Astrocyte of the spinal cord (primary cell): ENCODE measurements around the gene P3H4.
A peak's percentile ranks its signal among the peaks of the same experiment; 100 is the strongest.

Experiments used
- DNase-seq: peaks from one replicate; pipeline ENCODE4 v3.0.0; 2011; ENCODE audit warnings: low read depth, low spot score
- H3K4me3 ChIP-seq: 2 replicates; pipeline ENCODE4 v1.5.1; 2011; ENCODE audit warnings: low read depth, mild to moderate bottlenecking, low read length, moderate library complexity
- in situ Hi-C: cut with HindIII; loops from 2 replicates; pipeline ENCODE4 v1.10.0; 2017; ENCODE audit warnings: low sequenced_read_pairs
- TF ChIP-seq, protein P1 (sequence below): IDR thresholded peaks from 2 replicates; pipeline ENCODE4 v1.5.1; 2012; ENCODE audit warnings: low read depth, mild to moderate bottlenecking, low read length, inconsistent platforms

Gene P3H4

DNA sequence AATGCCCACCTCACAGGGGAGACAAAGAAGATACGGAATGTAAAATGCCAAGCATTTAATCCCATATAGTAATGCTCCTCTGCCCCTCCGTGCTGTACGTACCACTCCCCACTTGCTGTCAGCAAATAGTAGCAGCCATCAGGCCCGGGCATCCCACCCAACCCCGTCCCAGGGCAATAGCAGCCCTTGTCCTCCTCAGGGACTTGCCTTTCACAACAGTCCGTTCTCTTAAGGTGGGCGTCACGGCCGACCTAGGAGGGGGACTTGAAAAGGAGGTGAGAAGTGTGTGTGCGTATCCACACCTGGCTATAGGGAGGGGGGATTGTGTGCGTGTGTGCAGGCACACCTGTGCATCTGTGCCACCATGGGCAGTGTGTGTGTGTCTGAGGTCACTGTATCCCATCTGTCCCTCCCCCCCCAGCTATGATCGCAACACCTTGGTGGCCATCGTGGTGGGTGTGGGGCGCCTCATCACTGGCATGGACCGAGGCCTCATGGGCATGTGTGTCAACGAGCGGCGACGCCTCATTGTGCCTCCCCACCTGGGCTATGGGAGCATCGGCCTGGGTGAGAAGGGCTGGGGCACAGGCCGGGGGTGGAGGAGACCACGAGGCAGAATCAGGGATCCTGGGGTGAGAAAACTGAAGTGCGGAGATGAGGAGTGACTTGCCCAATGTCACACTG lies 5.0 kb upstream of the P3H4 start:
- DNase-seq, result no peak
- in situ Hi-C loops, result no loop called here
- TF ChIP-seq, protein P1, sequence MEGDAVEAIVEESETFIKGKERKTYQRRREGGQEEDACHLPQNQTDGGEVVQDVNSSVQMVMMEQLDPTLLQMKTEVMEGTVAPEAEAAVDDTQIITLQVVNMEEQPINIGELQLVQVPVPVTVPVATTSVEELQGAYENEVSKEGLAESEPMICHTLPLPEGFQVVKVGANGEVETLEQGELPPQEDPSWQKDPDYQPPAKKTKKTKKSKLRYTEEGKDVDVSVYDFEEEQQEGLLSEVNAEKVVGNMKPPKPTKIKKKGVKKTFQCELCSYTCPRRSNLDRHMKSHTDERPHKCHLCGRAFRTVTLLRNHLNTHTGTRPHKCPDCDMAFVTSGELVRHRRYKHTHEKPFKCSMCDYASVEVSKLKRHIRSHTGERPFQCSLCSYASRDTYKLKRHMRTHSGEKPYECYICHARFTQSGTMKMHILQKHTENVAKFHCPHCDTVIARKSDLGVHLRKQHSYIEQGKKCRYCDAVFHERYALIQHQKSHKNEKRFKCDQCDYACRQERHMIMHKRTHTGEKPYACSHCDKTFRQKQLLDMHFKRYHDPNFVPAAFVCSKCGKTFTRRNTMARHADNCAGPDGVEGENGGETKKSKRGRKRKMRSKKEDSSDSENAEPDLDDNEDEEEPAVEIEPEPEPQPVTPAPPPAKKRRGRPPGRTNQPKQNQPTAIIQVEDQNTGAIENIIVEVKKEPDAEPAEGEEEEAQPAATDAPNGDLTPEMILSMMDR, result no peak
- H3K4me3 ChIP-seq, result no peak overlapping the region

DNA sequence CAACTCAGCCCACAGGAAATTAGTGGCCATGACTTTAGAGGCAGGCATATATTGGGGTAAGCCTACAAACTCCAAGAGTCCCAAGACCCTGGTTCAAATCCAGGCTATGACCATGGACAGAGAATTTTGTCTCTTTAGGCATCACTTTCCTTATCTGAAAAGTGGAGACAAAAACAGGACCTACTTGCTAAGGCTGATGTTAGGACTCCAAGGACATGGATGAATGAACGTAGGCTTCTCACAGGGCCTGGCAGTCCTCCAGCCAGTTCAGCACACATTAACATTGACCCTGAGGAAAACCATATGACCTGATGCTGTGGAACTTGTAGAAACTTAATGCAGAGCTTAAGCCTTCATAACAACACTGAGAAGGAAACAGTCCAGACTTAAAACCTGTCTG lies 2.4 kb upstream of the P3H4 start:
- in situ Hi-C loops, result no loop called here
- H3K4me3 ChIP-seq, result peak overlapping the region; percentile 92
- TF ChIP-seq, protein P1, result no peak
- DNase-seq, result no peak

DNA sequence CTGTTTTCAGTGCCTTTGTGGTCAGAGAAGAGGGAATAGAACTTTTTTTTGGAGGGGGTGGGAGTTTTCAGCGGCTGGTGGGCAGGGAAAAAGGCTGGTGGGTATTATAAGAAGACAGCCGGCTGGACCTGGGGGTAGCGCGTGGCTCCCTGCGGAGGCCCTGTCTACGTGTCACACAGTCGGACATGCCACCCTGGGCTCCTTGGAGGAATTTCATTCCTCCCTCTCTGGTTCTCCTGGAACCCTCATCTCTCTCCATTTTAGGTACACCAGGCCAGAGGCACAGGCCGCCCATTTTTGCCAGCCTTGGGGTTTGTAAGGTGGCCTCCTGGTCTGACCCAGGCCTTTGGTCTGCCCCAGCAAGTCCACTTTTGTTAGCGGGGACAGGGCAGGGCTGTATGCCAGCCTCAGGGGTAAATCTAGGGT lies 2.0 kb upstream of the P3H4 start:
- TF ChIP-seq, protein P1, result no peak
- in situ Hi-C loops, result no loop called here
- no peak for DNase-seq
- peak overlapping the region; percentile 92 for H3K4me3 ChIP-seq

DNA sequence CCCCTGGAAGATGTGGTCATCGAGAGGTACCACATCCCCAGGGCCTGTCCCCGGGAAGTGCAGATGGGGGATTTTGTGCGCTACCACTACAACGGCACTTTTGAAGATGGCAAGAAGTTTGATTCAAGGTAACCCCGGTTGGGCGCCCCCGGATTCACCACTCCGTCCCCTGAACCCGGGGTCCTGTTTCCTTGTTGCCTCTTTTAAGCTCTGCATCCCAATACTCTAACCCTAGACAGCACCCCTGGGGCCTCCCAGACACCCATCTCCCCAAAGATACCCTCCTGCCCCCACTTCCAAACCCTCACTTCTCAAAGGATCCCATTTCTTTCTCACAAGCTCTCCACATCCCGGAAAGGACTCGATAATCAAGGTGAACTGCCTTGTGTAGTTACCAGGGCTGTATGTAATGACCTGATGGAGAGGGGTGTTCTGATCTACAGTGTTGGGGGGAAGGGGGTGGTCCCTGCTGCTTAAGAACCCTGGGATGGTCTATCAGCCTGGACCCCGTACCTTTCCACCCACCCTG lies 1.5 kb upstream of the P3H4 start:
- in situ Hi-C loops, result no loop called here
- DNase-seq, result no peak
- TF ChIP-seq, protein P1, result no peak
- H3K4me3 ChIP-seq, result peak overlapping the region; percentile 92

DNA sequence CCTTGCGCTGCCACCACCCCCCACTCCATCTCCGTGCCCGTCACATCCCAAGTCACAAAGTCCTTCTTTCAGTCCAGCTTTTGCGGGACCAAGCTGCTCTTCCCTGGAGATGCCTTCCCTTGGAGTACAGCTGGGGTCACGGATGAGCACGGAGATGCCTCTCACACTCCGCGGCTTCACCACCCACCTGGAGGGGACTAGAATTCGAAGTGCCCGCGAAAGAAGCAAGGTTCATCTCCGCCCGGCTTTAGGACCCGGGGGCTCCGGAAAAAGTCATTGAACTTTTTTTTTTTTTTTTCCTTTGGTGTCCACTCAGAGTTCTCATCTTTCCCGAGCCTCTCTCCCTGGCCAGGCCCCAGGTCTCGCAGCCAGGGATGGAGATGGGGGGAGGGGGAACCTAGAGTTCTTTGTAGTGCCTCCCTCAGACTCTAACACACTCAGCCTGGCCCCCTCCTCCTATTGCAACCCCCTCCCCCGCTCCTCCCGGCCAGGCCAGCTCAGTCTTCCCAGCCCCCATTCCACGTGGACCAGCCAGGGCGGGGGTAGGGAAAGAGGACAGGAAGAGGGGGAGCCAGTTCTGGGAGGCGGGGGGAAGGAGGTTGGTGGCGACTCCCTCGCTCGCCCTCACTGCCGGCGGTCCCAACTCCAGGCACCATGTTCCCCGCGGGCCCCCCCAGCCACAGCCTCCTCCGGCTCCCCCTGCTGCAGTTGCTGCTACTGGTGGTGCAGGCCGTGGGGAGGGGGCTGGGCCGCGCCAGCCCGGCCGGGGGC lies 817 bp upstream of the P3H4 start, which contains the start of gene FKBP10:
TSS of gene FKBP10 (plus strand) at position 624 of the 771 bp plus-strand sequence. CDS start at position 655, 31 bp downstream.
- in situ Hi-C loops, result no loop called here
- DNase-seq, result peak; percentile 95

More for the DNA sequence above, 817 bp upstream of the P3H4 start, which contains the start of gene FKBP10:
- TF ChIP-seq, protein P1, result no peak
- peak within 1 kb of the TSS; percentile 92 for H3K4me3 ChIP-seq
